Activated T-helper 17 cell treated with anti-CD3 and anti-CD28 coated beads, Interleukin-2, amount 50 U/mL, for 72 hours (primary cell): ENCODE data around the gene ACSF3. TPM values are rescaled to one million over a fixed set of nuclear protein-coding genes. Genes with fewer than 3 reads are reported as not detected.
A peak's percentile ranks its signal among the peaks of the same experiment; 100 is the strongest.
"Not testable (repeated sequence)": the region's sequence is repeated elsewhere in the genome, so short reads cannot be mapped to it uniquely, and the experiment has no call there.

Source experiments
- ATAC-seq: fragments of 150-1000 bp; cut with Tn5 transposase; replicated peaks from 2 replicates; pipeline ENCODE4 v1.10.0; 2021; ENCODE audit warnings: mild to moderate bottlenecking, moderate library complexity
- H3K27ac Mint-ChIP-seq: one replicate; pipeline ENCODE4 v1.8.0; 2022; ENCODE audit warnings: mixed read lengths
- H3K27me3 Mint-ChIP-seq: one replicate; pipeline ENCODE4 v1.8.0; 2022; ENCODE audit warnings: mixed read lengths
- H3K36me3 Mint-ChIP-seq: one replicate; pipeline ENCODE4 v1.8.0; 2022; ENCODE audit warnings: low read depth, mild to moderate bottlenecking, mixed read lengths
- H3K4me1 Mint-ChIP-seq: one replicate; pipeline ENCODE4 v1.8.0; 2022; ENCODE audit warnings: mixed read lengths
- H3K4me3 Mint-ChIP-seq: one replicate; pipeline ENCODE4 v1.8.0; 2022; ENCODE audit warnings: mild to moderate bottlenecking, mixed read lengths
- H3K9me3 Mint-ChIP-seq: one replicate; pipeline ENCODE4 v1.8.0; 2022; ENCODE audit warnings: mixed read lengths
- total RNA-seq, 2 donors: library from RNA; stranded (reverse); gene quantifications; one replicate each; pipeline ENCODE4 v1.2.3, GENCODE V29; 2022

The ACSF3 gene
- total RNA-seq, 2 donors from 2014 or later, result 35.4 to 47.9 TPM

- H3K9me3 Mint-ChIP-seq, result no peaks in the 10 kb centered on the region
- no peak for ATAC-seq
Observed at GRCh38 chr16:89090669-89091426, 2.8 kb upstream of the ACSF3 start.

GRCh38 chr16:89092013-89092412 is 1.6 kb upstream of the ACSF3 start:
- peak overlapping the region; percentile 68 for H3K4me3 Mint-ChIP-seq
- H3K9me3 Mint-ChIP-seq, result no peaks in the 10 kb centered on the region
- H3K4me1 Mint-ChIP-seq, result peaks cover 24% of the 10 kb centered on the region
- H3K36me3 Mint-ChIP-seq, result peaks cover 4% of the 10 kb centered on the region
- peaks cover 12% of the 10 kb centered on the region for H3K27me3 Mint-ChIP-seq
- H3K27ac Mint-ChIP-seq, result no peak overlapping the region
- ATAC-seq, result no peak

More at GRCh38 chr16:89090669-89091426, 2.8 kb upstream of the ACSF3 start:
- Mint-ChIP-seq H3K4me1 (peaks cover 14% of the 10 kb centered on the region), H3K4me3 (no peak overlapping the region), H3K36me3 (no peaks in the 10 kb centered on the region), H3K27ac (no peak overlapping the region), H3K27me3 (peaks cover 16% of the 10 kb centered on the region)

GRCh38 chr16:89093252-89093601 is 425 bp upstream of the ACSF3 start:
- not testable (repeated sequence) for H3K36me3 Mint-ChIP-seq, H3K9me3 Mint-ChIP-seq, ATAC-seq, H3K27me3 Mint-ChIP-seq
- H3K27ac Mint-ChIP-seq, result peak overlapping the region; percentile 85
- H3K4me1 Mint-ChIP-seq, result peaks cover 35% of the 10 kb centered on the region
- H3K4me3 Mint-ChIP-seq, result peak overlapping the region; percentile 68

- H3K9me3 Mint-ChIP-seq, result no peaks in the 10 kb centered on the region
- H3K4me3 Mint-ChIP-seq, result peak overlapping the region; percentile 87
- peak overlapping the region; percentile 98 for H3K27ac Mint-ChIP-seq
- peaks cover 39% of the 10 kb centered on the region for H3K4me1 Mint-ChIP-seq
- H3K27me3 Mint-ChIP-seq, result peaks cover 4% of the 10 kb centered on the region
- H3K36me3 Mint-ChIP-seq, result peaks cover 13% of the 10 kb centered on the region
- ATAC-seq, result peak; percentile 8
Observed at GRCh38 chr16:89094252-89094879, 714 bp downstream of the ACSF3 start.

- H3K4me3 Mint-ChIP-seq, result peak overlapping the region; percentile 87
- peaks cover 4% of the 10 kb centered on the region for H3K27me3 Mint-ChIP-seq
- H3K36me3 Mint-ChIP-seq, result peaks cover 18% of the 10 kb centered on the region
- H3K4me1 Mint-ChIP-seq, result peaks cover 44% of the 10 kb centered on the region
- peak overlapping the region; percentile 98 for H3K27ac Mint-ChIP-seq
- ATAC-seq, result no peak
- H3K9me3 Mint-ChIP-seq, result no peaks in the 10 kb centered on the region
Observed at GRCh38 chr16:89094880-89095258, 1.2 kb downstream of the ACSF3 start.

GRCh38 chr16:89095491-89095951 is 1.9 kb downstream of the ACSF3 start:
- Mint-ChIP-seq H3K36me3 (peaks cover 19% of the 10 kb centered on the region), H3K4me3 (peak overlapping the region; percentile 87), H3K4me1 (peaks cover 45% of the 10 kb centered on the region), H3K27ac (peak overlapping the region; percentile 98), H3K27me3 (peaks cover 4% of the 10 kb centered on the region), H3K9me3 (no peaks in the 10 kb centered on the region)
- ATAC-seq, result no peak

- Mint-ChIP-seq H3K4me1 (peaks cover 45% of the 10 kb centered on the region), H3K9me3 (no peaks in the 10 kb centered on the region), H3K4me3 (peak overlapping the region; percentile 87), H3K27me3 (peaks cover 4% of the 10 kb centered on the region), H3K36me3 (peaks cover 23% of the 10 kb centered on the region), H3K27ac (peak overlapping the region; percentile 98)
- no peak for ATAC-seq
Observed at GRCh38 chr16:89096042-89096717, 2.5 kb downstream of the ACSF3 start.

- Mint-ChIP-seq H3K36me3 (peaks cover 30% of the 10 kb centered on the region), H3K4me3 (peak overlapping the region; percentile 87), H3K27ac (peak overlapping the region; percentile 98), H3K27me3 (no peaks in the 10 kb centered on the region), H3K9me3 (no peaks in the 10 kb centered on the region), H3K4me1 (peaks cover 45% of the 10 kb centered on the region)
- ATAC-seq, result peak; percentile 79
Observed at GRCh38 chr16:89096768-89097391, 3.2 kb downstream of the ACSF3 start.

- H3K27me3 Mint-ChIP-seq, result no peaks in the 10 kb centered on the region
- H3K27ac Mint-ChIP-seq, result peak overlapping the region; percentile 98
- H3K9me3 Mint-ChIP-seq, result no peaks in the 10 kb centered on the region
- peaks cover 35% of the 10 kb centered on the region for H3K36me3 Mint-ChIP-seq
- peaks cover 45% of the 10 kb centered on the region for H3K4me1 Mint-ChIP-seq
- ATAC-seq, result peak; percentile 6
- H3K4me3 Mint-ChIP-seq, result peak overlapping the region; percentile 87
Observed at GRCh38 chr16:89097392-89097772, 3.7 kb downstream of the ACSF3 start.

- no peak for ATAC-seq
- H3K36me3 Mint-ChIP-seq, result peaks cover 50% of the 10 kb centered on the region
- peak overlapping the region; percentile 98 for H3K27ac Mint-ChIP-seq
- no peaks in the 10 kb centered on the region for H3K9me3 Mint-ChIP-seq
- H3K4me1 Mint-ChIP-seq, result peaks cover 49% of the 10 kb centered on the region
- H3K27me3 Mint-ChIP-seq, result no peaks in the 10 kb centered on the region
- H3K4me3 Mint-ChIP-seq, result peak overlapping the region; percentile 87
Observed at GRCh38 chr16:89098767-89099430, 5.2 kb downstream of the ACSF3 start.

GRCh38 chr16:89099905-89100304 is 6.3 kb downstream of the ACSF3 start:
- ATAC-seq, result peak; percentile 5
- Mint-ChIP-seq H3K27me3 (no peaks in the 10 kb centered on the region), H3K27ac (peak overlapping the region; percentile 98), H3K4me3 (peak overlapping the region; percentile 87), H3K36me3 (peaks cover 60% of the 10 kb centered on the region), H3K9me3 (no peaks in the 10 kb centered on the region), H3K4me1 (peaks cover 40% of the 10 kb centered on the region)

GRCh38 chr16:89100601-89101302 is 7.1 kb downstream of the ACSF3 start:
- ATAC-seq, result no peak
- H3K27me3 Mint-ChIP-seq, result no peaks in the 10 kb centered on the region
- H3K4me3 Mint-ChIP-seq, result peak overlapping the region; percentile 87
- H3K36me3 Mint-ChIP-seq, result peaks cover 69% of the 10 kb centered on the region
- peak overlapping the region; percentile 98 for H3K27ac Mint-ChIP-seq
- no peaks in the 10 kb centered on the region for H3K9me3 Mint-ChIP-seq
- H3K4me1 Mint-ChIP-seq, result peaks cover 36% of the 10 kb centered on the region

- ATAC-seq, result peak; percentile 17
- no peaks in the 10 kb centered on the region for H3K27me3 Mint-ChIP-seq
- H3K4me3 Mint-ChIP-seq, result peak overlapping the region; percentile 46
- H3K4me1 Mint-ChIP-seq, result peaks cover 31% of the 10 kb centered on the region
- no peaks in the 10 kb centered on the region for H3K9me3 Mint-ChIP-seq
- peak overlapping the region; percentile 52 for H3K27ac Mint-ChIP-seq
- peaks cover 76% of the 10 kb centered on the region for H3K36me3 Mint-ChIP-seq
Observed at GRCh38 chr16:89101303-89102040, 7.8 kb downstream of the ACSF3 start.
